Panc1 (cell line): ENCODE data around the gene CIBAR2. TPM values are rescaled to one million over a fixed set of nuclear protein-coding genes. Genes with fewer than 3 reads are reported as not detected.

Experiments
- ATAC-seq: fragments of 200-7000 bp; cut with Tn5 transposase; 2 replicates; pipeline ENCODE4 v1.9.1; 2020; ENCODE audit warnings: mild to moderate bottlenecking, moderate library complexity
- BruUV-seq: library from RNA; stranded (reverse); fragments of 400-500 nt; replicated peaks from 2 replicates; lab custom pipeline; 2021; lab: Mats Ljungman, UMichigan
- CTCF ChIA-PET: fragments of 300-600 bp; sonication (Branson Sonifier 250); formaldehyde crosslinking; loops from one replicate; lab custom pipeline; 2022; ENCODE audit warnings: antibody characterized with exemption; lab: Charles Lee
- POLR2A ChIA-PET: fragments of 300-600 bp; sonication (Branson Sonifier 250); formaldehyde crosslinking; loops from one replicate; lab custom pipeline; 2022; ENCODE audit warnings: antibody characterized with exemption; lab: Charles Lee
- DNase-seq: peaks from one replicate; pipeline ENCODE4 v3.0.0-alpha.2; 2010; ENCODE audit warnings: low read depth, low spot score
- H3K27ac ChIP-seq: 2 replicates; pipeline ENCODE4 v1.5.1; 2011; ENCODE audit warnings: mild to moderate bottlenecking, low read length, inconsistent platforms
- H3K27me3 ChIP-seq: fragments of 200-500 bp; sonication (Bioruptor generic); 2 replicates; pipeline ENCODE4 v1.6.0; 2014; ENCODE audit warnings: low read length, inconsistent platforms; ENCODE audit not compliant: control insufficient read depth, insufficient read depth
- H3K36me3 ChIP-seq: fragments of 200-500 bp; sonication (Bioruptor generic); 2 replicates; pipeline ENCODE4 v1.5.1; 2014; ENCODE audit warnings: inconsistent platforms, mild to moderate bottlenecking, low read length, moderate library complexity; ENCODE audit not compliant: control insufficient read depth, insufficient read depth
- H3K4me1 ChIP-seq: 2 replicates; pipeline ENCODE4 v1.5.1; 2011; ENCODE audit warnings: inconsistent platforms, mild to moderate bottlenecking, low read length, moderate library complexity; ENCODE audit not compliant: control insufficient read depth, insufficient read depth
- H3K4me3 ChIP-seq, 2 experiments: 2 replicates each; pipeline ENCODE4 v1.5.1; 2011 to 2012; ENCODE audit warnings: low read depth in 2 of 2, low read length in 2 of 2, mild to moderate bottlenecking in 2 of 2, inconsistent platforms in 1 of 2, moderate library complexity in 1 of 2
- H3K9me3 ChIP-seq: fragments of 200-500 bp; sonication (Bioruptor generic); 2 replicates; pipeline ENCODE4 v1.5.1; 2014; ENCODE audit warnings: low read depth, mild to moderate bottlenecking, inconsistent platforms, low read length, moderate library complexity; ENCODE audit not compliant: control insufficient read depth, insufficient read depth
- CTCF ChIP-seq: fragments of 450-650 bp; IDR thresholded peaks from 2 replicates; pipeline ENCODE4 v1.5.1; 2017; ENCODE audit warnings: mild to moderate bottlenecking
- POLR2AphosphoS5 ChIP-seq: IDR thresholded peaks from 2 replicates; pipeline ENCODE4 v1.6.1; 2012; ENCODE audit warnings: mild to moderate bottlenecking, low read depth, low read length, moderate library complexity
- REST ChIP-seq, 2 experiments: IDR thresholded peaks; 2 replicates each; pipeline ENCODE4 v1.6.1; 2011 to 2012; ENCODE audit warnings: low read depth in 2 of 2, control low read depth in 1 of 2, low read length in 1 of 2, mild to moderate bottlenecking in 1 of 2, moderate library complexity in 1 of 2; ENCODE audit not compliant: insufficient read depth in 1 of 2
- SIN3A ChIP-seq: IDR thresholded peaks from 2 replicates; pipeline ENCODE4 v1.6.1; 2012; ENCODE audit warnings: low read depth, mild to moderate bottlenecking, low read length, moderate library complexity, borderline replicate concordance; ENCODE audit not compliant: insufficient read depth
- TCF7L2 ChIP-seq: IDR thresholded peaks from 2 replicates; pipeline ENCODE4 v1.6.1; 2011; ENCODE audit warnings: mild to moderate bottlenecking, low read depth, low read length, inconsistent platforms
- in situ Hi-C: cut with HindIII; loops from 2 replicates; pipeline ENCODE4 v1.10.0; 2016; ENCODE audit warnings: low sequenced_read_pairs, low pct_unique_long_range_greater_than_20kb
- intact Hi-C: fragments of 100-400 bp; cut with micrococcal nuclease; formaldehyde crosslinking; loops from one replicate; pipeline ENCODE4 v1.10.0; 2022; ENCODE audit not compliant: unreplicated experiment
- total RNA-seq: library from RNA; stranded (reverse); gene quantifications from one replicate; pipeline ENCODE4 v1.2.1, GENCODE V29; 2021; ENCODE audit not compliant: unreplicated experiment

CIBAR2 gene
- total RNA-seq, 1 experiment from 2014 or later, result not detected

- no peaks in the 10 kb centered on the region for H3K9me3 ChIP-seq
- peak; percentile 32; the same call in 1 of the 2 replicates for ATAC-seq
- no peak for TF ChIP-seq REST (IDR thresholded peaks at IDR 0.05; ENCODE audit: insufficient read depth in 1 of 2, low read depth in 2 of 2, low read length in 1 of 2)
- TF ChIP-seq SIN3A, result no peak
- no peak for TF ChIP-seq POLR2AphosphoS5
- no peak for TF ChIP-seq CTCF
- no peak for TF ChIP-seq TCF7L2
- H3K4me3 ChIP-seq, result no peak overlapping the region
- in situ Hi-C loops, result no loop called here
- H3K36me3 ChIP-seq, result no peaks in the 10 kb centered on the region
- no peaks in the 10 kb centered on the region for H3K27me3 ChIP-seq
- H3K27ac ChIP-seq, result peak overlapping the region; percentile 69
- BruUV-seq, result no TSS peak
- no peak for DNase-seq
- H3K4me1 ChIP-seq, result peaks cover 15% of the 10 kb centered on the region
- ChIA-PET POLR2A (no interaction called here), CTCF (interaction anchor here (0.6 to 1.0 kb wide), 2 partner anchors 11 to 15 kb away, joined by 4 read pairs; no protein-coding TSS in a partner anchor)
- intact Hi-C loops, result no loop called here
Measured at GRCh38 chr16:85125570-85126393, 13.5 kb upstream of the CIBAR2 start.

GRCh38 chr16:85124636-85125346 is 12.5 kb upstream of the CIBAR2 start:
- H3K27me3 ChIP-seq, result no peaks in the 10 kb centered on the region
- ATAC-seq (no peak), DNase-seq (no peak)
- POLR2A ChIA-PET, result no interaction called here
- no peaks in the 10 kb centered on the region for H3K36me3 ChIP-seq
- CTCF ChIA-PET, result no interaction called here
- TF ChIP-seq TCF7L2 (no peak), REST (IDR thresholded peaks at IDR 0.05; ENCODE audit: insufficient read depth in 1 of 2, low read depth in 2 of 2, low read length in 1 of 2) (no peak), CTCF (no peak), SIN3A (no peak), POLR2AphosphoS5 (no peak)
- in situ Hi-C loops (no loop called here), intact Hi-C loops (no loop called here)
- no peak overlapping the region for H3K27ac ChIP-seq
- peaks cover 15% of the 10 kb centered on the region for H3K4me1 ChIP-seq
- no TSS peak for BruUV-seq
- no peak overlapping the region for H3K4me3 ChIP-seq
- no peaks in the 10 kb centered on the region for H3K9me3 ChIP-seq
